GM12874 (cell line): ENCODE data around the gene PDE10A.

Experiments
- TF ChIP-seq, protein P1 (sequence below): IDR thresholded peaks from 2 replicates; pipeline ENCODE4 v1.5.1; 2011; ENCODE audit warnings: low read depth, mild to moderate bottlenecking, control low read depth, low read length, moderate library complexity; ENCODE audit not compliant: insufficient read depth

Gene PDE10A

DNA sequence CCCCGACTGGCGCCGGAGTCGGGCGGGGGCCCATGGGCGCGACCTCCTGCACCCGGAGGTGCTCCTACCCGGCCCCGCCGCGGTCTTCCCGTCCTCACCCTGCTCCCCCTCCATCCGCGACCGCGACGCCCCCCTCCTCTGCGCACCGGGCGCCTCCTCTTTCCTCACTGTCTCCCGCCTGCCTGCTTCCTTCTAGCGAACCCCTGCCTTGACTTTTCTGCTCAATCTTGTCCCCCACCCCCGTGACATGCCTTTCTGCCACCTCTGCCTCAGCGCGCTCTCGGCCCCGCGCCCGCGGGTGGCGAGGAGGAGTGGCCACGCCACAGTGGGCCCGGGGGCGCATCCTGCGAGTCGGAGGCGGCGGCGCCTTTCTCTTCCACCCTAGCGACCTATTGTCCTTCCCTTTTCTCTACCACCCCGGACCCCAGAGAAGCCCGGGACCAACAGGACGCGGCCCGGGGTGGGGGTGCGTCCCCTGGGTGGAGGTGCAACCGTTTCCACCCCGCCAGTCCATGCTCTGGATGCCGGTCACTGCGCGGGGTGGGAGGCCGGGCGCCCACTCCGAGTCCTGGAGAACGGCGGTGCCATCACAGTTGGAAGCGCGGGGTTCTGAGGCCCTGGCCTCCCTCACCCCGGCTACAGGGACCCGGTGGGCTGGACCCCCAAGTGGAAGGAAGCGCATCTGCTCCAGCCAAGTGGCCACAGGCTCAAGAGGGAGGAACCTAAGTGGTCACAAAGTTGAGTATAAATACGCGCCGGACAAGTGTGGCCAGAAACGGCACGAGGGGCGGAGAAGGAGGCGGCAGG lies 2.0 kb downstream of the PDE10A start:
- TF ChIP-seq, protein P1, sequence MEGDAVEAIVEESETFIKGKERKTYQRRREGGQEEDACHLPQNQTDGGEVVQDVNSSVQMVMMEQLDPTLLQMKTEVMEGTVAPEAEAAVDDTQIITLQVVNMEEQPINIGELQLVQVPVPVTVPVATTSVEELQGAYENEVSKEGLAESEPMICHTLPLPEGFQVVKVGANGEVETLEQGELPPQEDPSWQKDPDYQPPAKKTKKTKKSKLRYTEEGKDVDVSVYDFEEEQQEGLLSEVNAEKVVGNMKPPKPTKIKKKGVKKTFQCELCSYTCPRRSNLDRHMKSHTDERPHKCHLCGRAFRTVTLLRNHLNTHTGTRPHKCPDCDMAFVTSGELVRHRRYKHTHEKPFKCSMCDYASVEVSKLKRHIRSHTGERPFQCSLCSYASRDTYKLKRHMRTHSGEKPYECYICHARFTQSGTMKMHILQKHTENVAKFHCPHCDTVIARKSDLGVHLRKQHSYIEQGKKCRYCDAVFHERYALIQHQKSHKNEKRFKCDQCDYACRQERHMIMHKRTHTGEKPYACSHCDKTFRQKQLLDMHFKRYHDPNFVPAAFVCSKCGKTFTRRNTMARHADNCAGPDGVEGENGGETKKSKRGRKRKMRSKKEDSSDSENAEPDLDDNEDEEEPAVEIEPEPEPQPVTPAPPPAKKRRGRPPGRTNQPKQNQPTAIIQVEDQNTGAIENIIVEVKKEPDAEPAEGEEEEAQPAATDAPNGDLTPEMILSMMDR: no peak

DNA sequence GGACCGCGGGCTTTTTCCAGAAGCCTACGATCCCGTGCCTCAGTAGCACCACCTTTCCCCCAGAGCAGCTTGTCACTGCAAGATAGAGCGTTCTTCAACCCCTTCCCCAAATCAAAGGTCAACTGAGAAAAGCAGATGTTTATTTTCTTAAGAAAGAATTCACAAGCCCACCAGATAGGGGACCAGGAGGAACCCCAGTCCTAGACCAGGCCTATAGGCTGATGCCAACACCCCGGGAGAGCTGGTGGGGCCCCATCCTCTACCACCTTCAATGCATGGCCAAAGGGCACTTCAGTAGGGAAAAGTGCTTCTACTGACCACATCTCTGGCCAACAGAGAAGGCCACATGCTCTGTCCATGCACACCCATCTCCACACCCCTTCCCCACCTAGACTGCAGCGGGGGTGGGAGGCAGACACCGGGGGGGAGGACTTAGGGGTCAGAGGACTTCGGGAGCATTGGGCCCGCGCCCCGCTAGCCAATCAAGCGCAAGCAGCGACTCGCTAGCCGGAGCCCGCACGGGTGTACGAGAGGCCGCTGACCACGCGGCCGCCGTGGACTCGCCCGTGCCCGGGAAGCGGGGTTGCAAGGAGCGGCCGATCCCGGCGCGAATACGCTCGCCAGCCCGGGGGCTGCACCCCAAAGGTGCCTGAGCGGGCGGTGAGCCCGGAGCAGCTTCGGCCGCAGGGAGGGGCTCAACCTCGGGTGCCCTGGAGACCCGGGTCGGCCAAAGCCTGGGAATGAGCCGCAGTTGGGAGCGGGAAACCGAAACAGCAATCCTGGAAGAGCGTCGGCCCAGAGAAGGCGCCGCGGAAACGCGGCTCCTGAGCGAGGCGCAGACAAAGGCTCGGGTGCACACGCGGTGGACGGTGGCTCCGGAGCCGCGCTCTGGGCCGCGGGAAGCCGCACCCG lies 2.8 kb downstream of the PDE10A start:
- TF ChIP-seq, protein P1: no peak

DNA sequence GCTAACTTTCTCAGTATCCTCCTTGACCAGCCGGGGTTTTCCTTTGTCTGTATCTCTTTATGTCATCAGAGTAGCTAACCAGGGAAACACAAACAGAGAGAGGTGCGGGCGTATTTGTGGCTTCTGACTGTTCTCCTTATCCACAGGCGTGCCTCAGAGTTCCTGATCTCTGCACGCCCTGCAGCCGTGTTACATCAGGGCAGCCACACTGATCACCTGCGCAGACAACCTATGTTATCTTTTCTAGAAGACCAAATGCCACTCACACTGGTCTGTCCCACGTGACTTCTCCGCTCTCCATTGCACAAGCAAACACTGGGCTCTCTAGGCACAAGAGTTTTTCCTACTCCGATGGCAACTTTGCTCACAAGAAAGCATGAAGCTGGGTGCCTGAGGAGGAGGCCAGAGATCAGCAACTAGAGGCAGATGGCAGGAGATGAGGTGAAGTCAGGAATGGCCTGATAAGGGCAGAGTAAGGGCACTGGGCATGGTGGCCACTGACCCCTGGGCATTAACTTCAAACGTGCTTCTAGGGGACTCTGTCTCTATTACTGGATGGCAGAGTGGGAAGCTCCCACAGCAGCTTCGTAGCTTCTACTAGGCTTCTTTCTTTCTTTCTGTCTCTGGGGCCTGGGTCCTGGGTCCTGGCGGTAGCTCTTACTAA lies 4.5 kb downstream of the PDE10A start:
- TF ChIP-seq, protein P1: no peak

DNA sequence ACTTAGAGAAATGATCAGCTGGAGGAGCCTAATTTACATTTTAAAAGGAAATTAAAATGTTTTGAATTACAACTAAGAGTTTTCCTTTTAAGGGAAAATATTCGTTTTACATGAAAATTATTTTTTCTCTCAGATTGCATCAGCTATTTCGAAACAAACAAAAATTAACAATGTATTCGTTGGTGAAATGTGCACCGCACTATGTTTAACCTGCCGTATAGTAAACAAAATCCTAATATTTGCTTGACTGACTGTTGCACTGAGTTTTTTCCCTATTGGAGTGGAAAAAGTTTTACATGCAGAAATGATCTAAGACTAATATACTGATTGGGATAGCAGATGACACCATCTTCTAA lies 5.7 kb downstream of the PDE10A start:
- TF ChIP-seq, protein P1: no peak

DNA sequence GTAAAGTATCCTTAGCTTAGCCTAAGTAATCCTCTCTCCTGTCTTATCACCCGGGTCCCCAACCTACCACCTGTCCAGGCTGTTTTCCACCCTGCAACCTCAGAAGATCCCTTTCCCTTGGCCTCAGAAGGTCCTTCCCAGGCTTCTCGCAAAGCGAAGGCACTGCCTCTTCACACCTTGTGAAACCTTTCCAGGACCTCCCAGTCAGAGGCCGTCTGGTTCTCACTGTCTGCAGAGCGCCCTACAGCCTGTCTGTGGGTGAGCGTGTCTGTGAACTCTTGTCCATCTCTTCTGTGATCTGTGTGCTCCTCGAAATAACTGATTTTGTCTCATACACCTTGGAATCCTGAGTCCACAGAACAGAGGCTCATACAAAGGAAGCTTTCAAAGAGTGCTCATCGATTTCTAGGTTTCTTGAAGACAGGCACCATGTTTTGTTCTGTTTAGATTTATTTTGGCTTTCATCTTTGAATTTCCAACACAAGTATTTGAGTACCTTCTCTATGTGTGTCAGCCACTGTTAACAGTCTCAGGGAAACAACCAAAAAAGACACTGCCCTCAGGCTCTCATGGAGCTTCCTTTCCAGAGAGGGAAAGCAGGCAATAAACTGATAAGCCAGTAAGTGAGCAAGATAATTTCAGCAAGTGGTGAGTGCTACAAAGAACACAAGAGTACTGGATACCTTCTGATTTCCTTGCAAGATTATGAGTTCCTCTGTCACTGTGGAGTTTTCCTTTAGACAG lies 6.3 kb downstream of the PDE10A start:
- TF ChIP-seq, protein P1: no peak

DNA sequence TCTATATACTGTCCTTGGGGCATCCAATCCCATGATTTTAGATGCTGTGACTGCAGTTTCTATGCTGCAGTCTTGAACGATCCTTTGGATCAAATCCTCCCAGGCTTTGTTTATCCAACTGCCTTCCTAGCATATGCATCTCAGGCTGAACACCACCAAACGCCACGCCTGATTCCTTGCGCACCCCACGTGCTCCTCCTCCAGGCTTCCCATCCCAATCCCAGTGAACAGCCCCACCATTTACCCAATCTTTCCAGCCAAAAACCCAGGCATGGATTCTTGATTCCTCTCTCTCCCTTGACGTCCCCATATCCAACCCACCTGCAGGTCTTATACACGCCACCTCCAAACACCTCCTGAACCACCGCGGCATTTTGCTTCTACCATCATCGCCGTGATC lies 7.8 kb downstream of the PDE10A start:
- TF ChIP-seq, protein P1: no peak
